Subcutaneous abdominal adipose tissue (tissue), 5 donors: ENCODE results near the gene SMIM32.

Experiments
- H3K27ac ChIP-seq: one replicate; pipeline ENCODE4 v1.7.0; 2013; ENCODE audit warnings: low read depth, mild to moderate bottlenecking, inconsistent platforms, low read length, moderate library complexity
- H3K27me3 ChIP-seq, 5 donors: one replicate each; pipeline ENCODE4 v1.7.0; 2013; ENCODE audit warnings: low read length in 5 of 5, inconsistent platforms in 1 of 5; ENCODE audit not compliant: control insufficient read depth in 5 of 5, insufficient read depth in 4 of 5
- H3K36me3 ChIP-seq, 5 donors: one replicate each; pipeline ENCODE4 v1.7.0; 2013; ENCODE audit warnings: low read length in 5 of 5; ENCODE audit not compliant: control insufficient read depth in 5 of 5, insufficient read depth in 5 of 5
- H3K4me1 ChIP-seq, 5 donors: one replicate each; pipeline ENCODE4 v1.7.0; 2013; ENCODE audit warnings: low read length in 5 of 5, mild to moderate bottlenecking in 3 of 5, moderate library complexity in 1 of 5; ENCODE audit not compliant: control insufficient read depth in 5 of 5, insufficient read depth in 5 of 5
- H3K4me3 ChIP-seq, 5 donors: one replicate each; pipeline ENCODE4 v1.7.0; 2013; ENCODE audit warnings: low read length in 5 of 5, low read depth in 1 of 5
- H3K9ac ChIP-seq, 5 donors: one replicate each; pipeline ENCODE4 v1.7.0; 2013; ENCODE audit warnings: low read length in 5 of 5, mild to moderate bottlenecking in 4 of 5, moderate library complexity in 3 of 5
- H3K9me3 ChIP-seq, 5 donors: one replicate each; pipeline ENCODE4 v1.7.0; 2013; ENCODE audit warnings: low read length in 5 of 5; ENCODE audit not compliant: control insufficient read depth in 5 of 5
- donor health status: healthy.
- donor health status: healthy.
- donor health status: healthy.
- donor health status: healthy.
- donor health status: healthy.

The SMIM32 gene

DNA sequence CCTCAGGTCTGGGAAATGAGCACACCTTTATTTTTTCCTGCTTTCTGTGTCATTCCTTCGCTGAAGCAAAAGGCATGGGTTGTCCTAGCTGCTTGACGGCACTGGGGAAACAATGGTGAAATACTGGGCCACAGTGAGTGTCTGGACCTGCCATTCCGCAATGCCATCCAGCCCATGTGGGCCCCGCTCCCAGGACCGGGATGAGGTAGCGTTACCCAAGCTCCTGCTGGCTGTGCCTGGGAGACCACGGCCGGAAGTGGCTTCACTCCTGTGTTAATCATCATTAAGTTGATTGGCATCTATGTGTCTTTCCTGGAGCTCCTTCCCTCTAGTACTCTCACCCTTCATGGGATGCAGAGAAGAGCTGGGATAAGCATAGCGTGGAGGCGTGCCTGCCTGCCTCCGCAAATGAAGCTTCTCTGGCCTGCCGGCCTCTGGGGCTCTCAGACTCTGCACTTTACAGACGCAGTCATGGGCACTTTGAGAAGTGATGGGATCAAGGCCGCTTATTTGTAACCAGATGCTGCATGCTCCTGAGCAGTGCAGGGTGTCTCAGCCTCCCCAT lies 16.5 kb upstream of the SMIM32 start:
- H3K27me3 ChIP-seq: peaks cover 5 to 24% (median 9%) of the 10 kb centered on the region in 5 donors
- no peak overlapping the region for H3K4me3 ChIP-seq
- H3K9me3 ChIP-seq: peaks cover 0 to 10% (median 3%) of the 10 kb centered on the region in 5 donors
- no peaks in the 10 kb centered on the region for H3K36me3 ChIP-seq
- no peak overlapping the region for H3K9ac ChIP-seq
- H3K27ac ChIP-seq: no peak overlapping the region
- no peaks in the 10 kb centered on the region for H3K4me1 ChIP-seq

DNA sequence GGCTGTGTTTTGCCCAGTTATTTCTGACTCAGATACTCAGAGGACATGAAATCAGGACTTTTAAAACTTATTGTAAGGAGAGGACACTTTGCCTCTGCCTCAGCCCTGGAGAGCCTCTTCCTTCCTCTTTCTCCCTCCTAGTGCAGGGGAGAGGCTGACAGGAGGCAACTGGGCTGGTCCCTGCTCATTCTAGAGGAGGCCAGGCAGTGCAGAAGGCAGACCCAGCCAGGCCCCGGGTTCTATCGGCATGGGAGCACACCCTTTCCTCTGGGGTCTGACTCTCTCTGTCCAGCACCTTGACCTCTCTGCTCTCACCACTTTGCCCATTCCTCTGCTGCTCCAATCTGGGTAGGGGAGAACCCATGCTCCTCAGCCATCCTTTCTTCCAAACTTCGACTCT lies 16.0 kb upstream of the SMIM32 start:
- no peak overlapping the region for H3K27ac ChIP-seq
- no peak overlapping the region for H3K9ac ChIP-seq
- no peak overlapping the region for H3K4me3 ChIP-seq
- H3K9me3 ChIP-seq: peaks cover 0 to 10% (median 3%) of the 10 kb centered on the region in 5 donors
- no peaks in the 10 kb centered on the region for H3K36me3 ChIP-seq
- H3K27me3 ChIP-seq: peaks cover 5 to 22% (median 9%) of the 10 kb centered on the region in 5 donors
- H3K4me1 ChIP-seq: no peaks in the 10 kb centered on the region

DNA sequence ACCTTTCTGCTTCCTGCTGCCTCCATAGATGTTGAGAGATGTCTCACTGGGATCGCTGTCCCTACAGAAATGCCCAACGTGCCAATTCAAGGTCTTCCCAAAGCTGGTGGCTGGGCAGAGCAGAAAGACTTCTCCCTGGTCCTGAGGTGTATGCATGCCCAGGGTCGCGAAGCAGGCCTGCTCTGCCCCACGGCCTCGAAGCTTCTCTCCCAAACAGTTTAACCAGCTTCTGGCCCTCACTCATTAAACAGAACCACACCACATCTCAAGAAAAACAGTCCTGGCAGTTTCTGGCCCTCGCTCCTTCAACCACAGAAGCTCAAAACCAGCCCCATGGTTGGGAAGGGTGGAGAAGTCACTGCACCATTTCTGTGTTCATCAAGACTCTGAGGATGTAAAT lies 14.7 kb upstream of the SMIM32 start:
- Histone ChIP-seq H3K9ac (no peak overlapping the region), H3K4me3 (no peak overlapping the region)

DNA sequence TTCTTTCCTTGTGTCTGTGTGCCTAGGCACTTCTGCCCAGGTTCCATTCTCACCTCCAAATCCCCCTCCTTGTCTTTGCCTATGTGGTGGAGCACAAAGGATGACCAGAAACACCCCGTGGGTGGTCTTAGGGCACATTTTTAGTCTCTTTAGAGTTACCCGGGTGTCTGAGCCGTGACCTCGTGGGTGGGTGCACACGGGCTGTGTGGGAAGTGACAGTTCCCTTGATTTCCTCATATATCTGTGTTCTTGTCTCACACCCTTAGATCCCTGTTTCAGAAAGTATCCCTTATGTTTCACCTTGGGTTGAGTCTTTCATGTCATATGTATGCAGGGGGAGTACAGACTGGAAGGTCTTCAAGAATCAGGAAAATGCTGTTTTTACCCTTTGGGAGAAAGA lies 13.4 kb upstream of the SMIM32 start:
- H3K4me1 ChIP-seq: no peaks in the 10 kb centered on the region
- H3K36me3 ChIP-seq: no peaks in the 10 kb centered on the region
- peaks cover 0 to 9% (median 5%) of the 10 kb centered on the region in 5 donors for H3K27me3 ChIP-seq
- no peak overlapping the region for H3K4me3 ChIP-seq
- no peak overlapping the region for H3K27ac ChIP-seq
- H3K9ac ChIP-seq: no peak overlapping the region
- peaks cover 0 to 10% (median 3%) of the 10 kb centered on the region in 5 donors for H3K9me3 ChIP-seq

More for the DNA sequence above, 14.7 kb upstream of the SMIM32 start:
- Histone ChIP-seq H3K9me3 (peaks cover 0 to 10% (median 3%) of the 10 kb centered on the region in 5 donors), H3K4me1 (no peaks in the 10 kb centered on the region), H3K36me3 (no peaks in the 10 kb centered on the region), H3K27me3 (peaks cover 0 to 12% (median 5%) of the 10 kb centered on the region in 5 donors), H3K27ac (no peak overlapping the region)

DNA sequence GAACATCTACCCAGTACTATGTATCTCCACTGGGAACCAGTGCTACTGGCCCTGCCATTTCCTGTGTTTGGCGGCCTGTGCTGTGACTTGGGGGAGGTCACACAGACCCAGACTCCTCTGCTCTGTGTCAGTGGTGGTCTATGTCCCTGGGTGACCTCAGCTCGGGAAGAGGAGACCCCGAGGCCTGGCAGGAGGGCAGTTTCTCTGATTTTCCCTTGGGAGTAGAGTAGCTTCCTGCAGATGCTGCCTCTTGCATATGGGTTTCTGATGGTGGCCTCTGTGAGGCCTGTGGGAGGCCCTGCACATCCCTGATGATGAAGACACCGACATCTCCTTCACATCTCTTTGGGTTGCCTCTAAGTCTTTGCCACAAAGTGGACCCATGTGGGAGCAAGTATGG lies 13.0 kb upstream of the SMIM32 start:
- Histone ChIP-seq H3K27me3 (peaks cover 0 to 6% (median 3%) of the 10 kb centered on the region in 5 donors), H3K9me3 (peaks cover 0 to 10% (median 3%) of the 10 kb centered on the region in 5 donors), H3K4me3 (no peak overlapping the region), H3K9ac (no peak overlapping the region), H3K4me1 (no peaks in the 10 kb centered on the region), H3K36me3 (no peaks in the 10 kb centered on the region), H3K27ac (no peak overlapping the region)

DNA sequence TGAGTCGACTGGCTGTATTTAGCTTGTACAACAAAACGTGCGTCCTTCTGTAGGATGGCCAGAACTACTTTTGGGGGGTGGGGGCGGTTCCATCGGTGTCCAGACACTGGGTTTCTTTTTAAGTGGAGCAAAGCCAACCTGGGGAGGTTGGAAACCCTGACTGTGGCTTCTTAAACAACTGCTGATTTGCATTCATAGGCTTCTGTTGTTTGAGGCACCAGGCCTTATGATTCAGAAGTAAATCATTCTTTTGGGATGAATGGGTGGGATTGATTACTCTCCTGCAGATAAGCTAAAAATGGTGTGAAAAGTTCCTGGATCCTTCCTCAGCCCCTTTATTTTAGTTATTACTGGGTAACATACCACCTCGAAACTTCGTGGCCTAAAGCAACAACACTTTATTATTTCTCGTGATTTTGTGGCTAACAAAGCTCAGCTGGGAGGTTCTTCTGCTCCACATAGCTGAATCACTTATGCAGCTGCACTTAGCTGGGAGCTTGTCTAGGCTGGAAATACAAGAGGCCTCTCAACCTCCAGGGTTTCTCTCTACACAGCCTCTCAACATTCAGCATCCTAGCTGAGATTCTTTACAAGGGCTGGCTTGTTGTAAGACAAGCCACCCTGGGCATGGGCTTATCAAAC lies 12.2 kb upstream of the SMIM32 start:
- H3K27me3 ChIP-seq: peaks cover 0 to 6% (median 3%) of the 10 kb centered on the region in 5 donors
- H3K4me1 ChIP-seq: no peaks in the 10 kb centered on the region
- peaks cover 0 to 10% (median 3%) of the 10 kb centered on the region in 5 donors for H3K9me3 ChIP-seq
- H3K27ac ChIP-seq: no peak overlapping the region
- no peak overlapping the region for H3K9ac ChIP-seq
- H3K36me3 ChIP-seq: no peaks in the 10 kb centered on the region
- H3K4me3 ChIP-seq: no peak overlapping the region

DNA sequence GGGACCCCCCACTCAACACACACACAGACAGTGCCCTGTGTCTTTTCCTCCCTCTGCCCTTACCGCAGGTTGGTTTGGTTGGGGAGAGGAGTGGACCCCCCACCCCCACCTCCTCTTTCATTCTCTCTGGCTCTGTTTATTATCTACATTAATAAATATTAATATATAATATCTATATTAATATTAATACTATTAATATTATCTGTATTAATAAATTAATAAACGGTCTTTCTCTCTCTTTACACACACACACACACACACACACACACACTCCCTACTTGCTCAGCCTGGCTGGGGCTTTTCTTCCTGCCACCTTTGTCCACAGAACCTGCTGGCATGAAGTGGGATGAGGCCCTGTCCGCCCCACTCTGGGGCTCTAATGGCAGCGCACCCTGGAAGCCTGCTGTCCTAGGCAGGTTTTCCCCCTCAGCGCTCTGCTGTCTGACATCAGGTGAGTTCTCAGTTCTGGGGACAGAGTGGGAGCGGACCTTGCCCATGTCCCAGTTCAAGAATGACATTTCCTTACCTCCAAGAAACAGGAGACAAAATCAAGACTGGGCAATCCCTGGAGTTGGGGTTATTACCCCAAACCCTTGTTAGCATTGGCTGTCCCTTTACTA lies 10.5 kb upstream of the SMIM32 start:
- Histone ChIP-seq H3K9ac (no peak overlapping the region), H3K4me1 (no peaks in the 10 kb centered on the region), H3K27ac (no peak overlapping the region), H3K27me3 (peaks cover 0 to 15% (median 4%) of the 10 kb centered on the region in 5 donors), H3K4me3 (no peak overlapping the region), H3K36me3 (no peaks in the 10 kb centered on the region), H3K9me3 (peaks cover 0 to 10% (median 3%) of the 10 kb centered on the region in 5 donors)

DNA sequence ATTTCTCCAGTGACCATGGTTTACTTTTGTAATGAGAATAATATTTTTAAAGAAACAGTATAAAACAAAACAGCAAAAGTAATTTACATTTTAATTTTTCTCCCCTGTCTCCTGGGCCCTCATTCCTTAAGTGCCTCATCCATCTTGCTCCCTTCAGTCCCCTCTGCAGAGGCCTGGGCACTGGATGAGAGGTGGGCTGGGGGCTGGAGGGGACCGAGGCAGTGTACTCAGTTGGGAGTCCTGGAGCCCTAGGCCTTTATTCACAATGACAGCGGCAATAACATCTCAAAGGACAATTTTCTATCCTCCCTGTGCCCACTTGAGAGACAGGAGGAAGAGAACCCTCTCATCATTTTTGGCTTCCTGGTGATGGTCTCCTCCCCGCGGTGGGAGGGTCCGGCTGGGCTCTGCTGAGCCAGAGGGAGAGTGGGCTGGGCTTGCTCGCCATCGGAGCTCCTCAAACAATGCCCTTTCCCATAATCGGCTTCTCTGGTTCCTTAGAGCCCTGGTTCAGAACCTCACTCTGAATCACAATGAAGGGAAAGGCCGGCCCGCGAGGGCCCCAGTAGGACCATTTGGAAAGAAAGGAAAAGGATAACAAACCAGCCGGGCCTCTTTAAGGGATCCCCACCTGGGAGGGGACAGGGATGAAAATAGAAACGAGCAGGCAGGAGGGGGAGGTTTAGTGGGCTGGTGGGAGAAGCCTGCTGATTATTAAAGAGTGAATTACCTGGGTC lies 9.7 kb upstream of the SMIM32 start:
- Histone ChIP-seq H3K27me3 (peaks cover 0 to 15% (median 4%) of the 10 kb centered on the region in 5 donors), H3K27ac (no peak overlapping the region), H3K36me3 (no peaks in the 10 kb centered on the region), H3K4me1 (no peaks in the 10 kb centered on the region), H3K4me3 (no peak overlapping the region), H3K9me3 (peaks cover 0 to 10% (median 3%) of the 10 kb centered on the region in 5 donors), H3K9ac (no peak overlapping the region)

DNA sequence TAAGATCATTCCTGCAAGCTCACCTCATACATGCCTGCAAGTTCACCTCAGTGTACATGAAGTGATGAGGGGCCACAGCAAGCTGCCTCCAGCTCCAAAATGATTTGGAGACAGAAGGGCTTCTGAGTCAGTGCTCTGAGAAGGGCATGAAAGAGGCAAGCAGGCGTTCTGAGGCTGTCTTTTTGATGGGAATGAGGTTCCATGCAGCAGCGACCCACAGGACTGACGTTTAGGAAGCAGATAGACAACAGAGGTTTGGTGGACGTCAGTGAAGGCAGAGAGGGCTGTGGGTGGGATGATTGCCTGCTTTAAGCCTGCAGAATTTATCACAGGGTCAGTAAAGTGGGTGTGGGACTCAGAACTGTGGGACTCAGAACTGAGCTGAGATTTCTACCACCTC lies 8.9 kb upstream of the SMIM32 start:
- H3K4me3 ChIP-seq: no peak overlapping the region
- peaks cover 0 to 17% (median 6%) of the 10 kb centered on the region in 5 donors for H3K27me3 ChIP-seq
- H3K4me1 ChIP-seq: no peaks in the 10 kb centered on the region
- H3K9me3 ChIP-seq: peaks cover 0 to 10% (median 3%) of the 10 kb centered on the region in 5 donors
- no peaks in the 10 kb centered on the region for H3K36me3 ChIP-seq
- H3K27ac ChIP-seq: no peak overlapping the region
- no peak overlapping the region for H3K9ac ChIP-seq

DNA sequence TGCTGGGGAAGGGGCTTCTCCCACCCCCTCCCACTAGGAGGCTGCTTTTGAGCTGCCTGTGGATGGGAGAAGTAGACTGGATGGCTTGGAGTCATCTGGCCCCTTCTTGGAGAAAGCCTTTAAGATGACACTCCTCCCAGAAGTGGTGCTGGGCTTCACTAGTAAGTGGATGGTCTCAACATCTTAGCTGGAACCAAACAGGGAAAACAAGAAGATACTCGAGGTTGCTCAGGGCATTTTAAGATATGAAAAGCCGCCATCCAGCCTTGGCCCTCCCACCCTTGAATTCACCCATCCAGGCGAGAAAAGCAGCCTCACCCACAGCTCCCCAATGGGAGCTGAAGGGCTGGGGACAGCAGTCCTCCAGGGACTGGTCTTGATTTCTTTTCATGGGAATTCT lies 7.8 kb upstream of the SMIM32 start:
- no peaks in the 10 kb centered on the region for H3K4me1 ChIP-seq
- no peaks in the 10 kb centered on the region for H3K36me3 ChIP-seq
- no peak overlapping the region for H3K9ac ChIP-seq
- no peak overlapping the region for H3K27ac ChIP-seq
- no peak overlapping the region for H3K4me3 ChIP-seq
- H3K9me3 ChIP-seq: peaks cover 0 to 8% (median 3%) of the 10 kb centered on the region in 5 donors
- peaks cover 0 to 17% (median 6%) of the 10 kb centered on the region in 5 donors for H3K27me3 ChIP-seq
